Measurements from ENCODE around the gene ARHGEF3.

DNA sequence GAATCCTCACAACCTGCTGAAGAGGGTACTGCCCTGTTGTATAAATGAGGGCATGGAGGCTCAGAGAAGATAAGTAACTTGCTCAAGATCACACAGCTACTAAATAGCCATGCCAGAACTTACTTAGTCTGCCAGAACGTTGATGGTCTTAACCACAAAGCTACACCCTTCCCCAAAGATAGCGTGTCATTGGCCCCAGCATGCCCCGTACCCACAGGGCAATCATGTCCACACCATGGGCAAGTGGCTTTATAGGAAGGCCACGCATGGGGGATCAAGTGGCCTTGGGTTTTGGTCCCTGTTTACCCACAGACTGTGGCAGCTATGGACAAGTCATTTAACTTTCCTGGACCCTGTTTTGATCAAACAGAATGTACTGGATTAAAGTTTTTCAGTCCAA lies 15.9 kb upstream of the ARHGEF3 start:
- no peak for TF ChIP-seq POLR2A (IDR thresholded peaks at IDR 0.05)
- TF ChIP-seq, protein P1, sequence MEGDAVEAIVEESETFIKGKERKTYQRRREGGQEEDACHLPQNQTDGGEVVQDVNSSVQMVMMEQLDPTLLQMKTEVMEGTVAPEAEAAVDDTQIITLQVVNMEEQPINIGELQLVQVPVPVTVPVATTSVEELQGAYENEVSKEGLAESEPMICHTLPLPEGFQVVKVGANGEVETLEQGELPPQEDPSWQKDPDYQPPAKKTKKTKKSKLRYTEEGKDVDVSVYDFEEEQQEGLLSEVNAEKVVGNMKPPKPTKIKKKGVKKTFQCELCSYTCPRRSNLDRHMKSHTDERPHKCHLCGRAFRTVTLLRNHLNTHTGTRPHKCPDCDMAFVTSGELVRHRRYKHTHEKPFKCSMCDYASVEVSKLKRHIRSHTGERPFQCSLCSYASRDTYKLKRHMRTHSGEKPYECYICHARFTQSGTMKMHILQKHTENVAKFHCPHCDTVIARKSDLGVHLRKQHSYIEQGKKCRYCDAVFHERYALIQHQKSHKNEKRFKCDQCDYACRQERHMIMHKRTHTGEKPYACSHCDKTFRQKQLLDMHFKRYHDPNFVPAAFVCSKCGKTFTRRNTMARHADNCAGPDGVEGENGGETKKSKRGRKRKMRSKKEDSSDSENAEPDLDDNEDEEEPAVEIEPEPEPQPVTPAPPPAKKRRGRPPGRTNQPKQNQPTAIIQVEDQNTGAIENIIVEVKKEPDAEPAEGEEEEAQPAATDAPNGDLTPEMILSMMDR (IDR thresholded peaks at IDR 0.05 in 8 of 11, conservative IDR thresholded peaks at IDR 0.05 in 3 of 11) = no peak
